ENCODE results near the gene ZFYVE16.

Gene ZFYVE16

GRCh38 chr5:80516826-80517225 lies 109.0 kb downstream of the ZFYVE16 start:
- H2AFZ ChIP-seq (ENCODE audit: low read depth), result no peak overlapping the region
- no peak overlapping the region for H3K4me2 ChIP-seq
- no peaks in the 10 kb centered on the region for H3K79me2 ChIP-seq (ENCODE audit: insufficient read depth, low read depth)
- TF ChIP-seq CTCF (conservative IDR thresholded peaks at IDR 0.05; ENCODE audit: low read depth, low read length), result no peak
- no peak overlapping the region for H3K4me3 ChIP-seq (IDR thresholded peaks at IDR 0.05; ENCODE audit: insufficient read depth, low read depth, low read length)
- no peaks in the 10 kb centered on the region for H3K27me3 ChIP-seq (ENCODE audit: insufficient read depth, low read depth)
- no peaks in the 10 kb centered on the region; the same call in 1 of the 2 replicates for H3K36me3 ChIP-seq (ENCODE audit: insufficient read depth)
- H4K20me1 ChIP-seq (ENCODE audit: insufficient read depth), result no peaks in the 10 kb centered on the region
- peaks cover 12% of the 10 kb centered on the region for H3K4me1 ChIP-seq (ENCODE audit: low read depth, poor library complexity, severe bottlenecking)
- no peak overlapping the region for H3K9ac ChIP-seq
- no peak overlapping the region for H3K27ac ChIP-seq
